GM18868 (cell line): Measurements from ENCODE around the gene AUP1.
"Not testable (repeated sequence)": the region's sequence is repeated elsewhere in the genome, so short reads cannot be mapped to it uniquely, and the experiment has no call there.

Source experiments
- ATAC-seq: cut with Tn5 transposase; IDR thresholded peaks from one replicate; pipeline ENCODE4 v1.9.1; 2021; ENCODE audit warnings: mild to moderate bottlenecking, moderate library complexity; ENCODE audit not compliant: unreplicated experiment

AUP1 gene

GRCh38 chr2:74529357-74530238 lies at the start of gene AUP1, which contains the start of gene HTRA2:
Gene AUP1, minus strand, starts transcription at chr2:74529706. Its CDS starts 77 bp downstream, at chr2:74529629.
Gene HTRA2, plus strand, starts transcription at chr2:74529933. Its CDS starts 74 bp downstream, at chr2:74530007.
- peak; percentile 79 for ATAC-seq

GRCh38 chr2:74578408-74578807 lies 48.9 kb upstream of the AUP1 start:
- peak; percentile 66 for ATAC-seq

DNA sequence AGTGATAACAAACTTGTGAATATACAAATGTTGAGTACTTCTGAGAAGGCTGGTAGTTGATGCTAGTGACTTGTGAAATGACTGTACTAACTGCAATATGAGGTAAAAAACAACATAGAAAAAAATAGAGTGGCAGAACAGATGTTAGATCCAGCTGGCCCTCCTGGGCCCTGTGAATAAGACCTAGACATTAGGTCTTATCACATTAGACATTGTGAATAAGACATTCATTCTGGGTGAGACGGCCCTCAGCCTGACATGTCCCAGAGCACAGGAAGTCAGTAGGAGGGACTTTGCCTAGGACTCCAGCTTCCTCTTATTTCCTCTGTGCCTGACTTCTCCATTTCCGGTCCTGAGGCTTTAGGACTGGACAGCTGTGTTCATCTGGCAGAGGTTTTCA lies 47.9 kb upstream of the AUP1 start:
- peak; percentile 43 for ATAC-seq

GRCh38 chr2:74576863-74577229 lies 47.3 kb upstream of the AUP1 start:
- ATAC-seq, result peak; percentile 16

- ATAC-seq, result no peak
These were observed 46.8 kb upstream of the AUP1 start for GRCh38 chr2:74576211-74576862.

GRCh38 chr2:74575320-74575719 lies 45.8 kb upstream of the AUP1 start:
- ATAC-seq, result no peak

- peak; percentile 43 for ATAC-seq
These were observed 44.4 kb upstream of the AUP1 start for GRCh38 chr2:74573747-74574562.

DNA sequence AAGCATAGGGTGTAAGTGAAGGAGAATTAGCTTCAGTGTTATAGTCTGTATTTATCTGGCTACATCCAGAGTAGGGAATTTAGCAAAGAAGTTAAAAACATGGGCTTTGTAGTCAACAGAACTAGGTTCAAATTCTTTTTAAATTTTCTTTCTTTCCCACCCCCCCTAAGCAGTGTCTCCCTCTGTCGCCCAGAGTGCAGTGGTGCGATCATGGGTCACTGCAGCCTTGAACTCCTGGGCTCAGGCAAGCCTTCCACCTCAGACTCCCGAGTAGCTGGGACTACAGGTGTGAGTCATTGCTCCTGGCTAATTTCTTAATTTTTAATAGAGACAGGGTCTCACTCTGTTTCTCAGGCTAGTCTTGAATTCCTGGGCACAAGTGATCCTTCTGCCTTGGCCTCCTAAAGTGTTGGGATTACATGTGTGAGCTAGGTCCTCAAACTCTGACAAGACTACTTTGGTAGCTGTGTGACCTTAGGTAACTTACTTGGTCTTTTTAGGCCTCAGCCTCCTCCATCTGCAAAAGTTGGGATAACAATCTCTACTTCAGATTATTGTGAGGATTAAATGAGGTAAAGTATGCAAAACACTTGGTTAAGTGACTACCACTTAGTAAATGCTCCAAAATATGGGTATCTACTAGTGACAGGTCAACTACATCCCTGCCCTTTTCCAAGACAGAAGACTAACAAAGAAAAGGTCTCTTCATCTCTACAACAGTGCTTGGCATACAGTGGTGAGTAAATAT lies 42.8 kb upstream of the AUP1 start:
- ATAC-seq, result no peak

DNA sequence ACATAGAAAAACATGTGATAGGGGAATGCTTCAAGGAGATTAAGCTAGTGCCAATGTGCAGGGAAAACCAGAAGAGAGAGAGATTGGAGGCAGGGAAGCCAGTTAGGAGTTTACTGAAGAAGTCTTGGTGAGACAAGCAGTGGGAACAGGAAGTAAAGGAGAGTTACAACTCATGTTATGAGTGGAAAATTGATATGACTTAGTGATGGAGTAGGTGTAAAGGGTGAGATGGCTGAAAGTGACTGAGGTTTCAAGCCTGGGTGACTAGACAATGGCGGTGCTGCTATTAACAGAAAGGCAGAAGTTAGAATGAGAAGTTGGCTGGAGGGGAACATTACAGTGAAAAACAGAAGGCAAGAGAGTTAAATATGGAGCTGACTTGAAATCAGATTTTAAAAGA lies 41.6 kb upstream of the AUP1 start:
- ATAC-seq, result peak; percentile 72

DNA sequence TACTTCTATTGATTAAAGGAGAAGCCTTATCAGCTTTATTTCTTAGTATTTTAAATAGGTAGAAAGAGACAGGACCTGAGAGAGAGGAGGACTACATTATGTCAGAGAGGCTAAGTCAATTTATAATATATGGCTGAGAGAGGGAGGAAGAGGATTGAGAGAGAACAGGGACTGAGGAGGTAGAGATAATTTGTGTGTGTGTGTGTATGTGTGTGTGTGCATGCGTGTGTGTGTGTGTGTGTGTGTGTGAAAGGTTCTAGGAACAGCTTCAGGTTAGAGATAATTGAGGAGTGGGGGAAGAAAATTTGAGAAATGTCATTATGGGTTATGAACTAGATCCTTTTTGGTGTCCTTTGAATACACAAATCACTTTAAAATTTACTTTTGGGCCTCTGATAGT lies 40.2 kb upstream of the AUP1 start:
- no peak for ATAC-seq

DNA sequence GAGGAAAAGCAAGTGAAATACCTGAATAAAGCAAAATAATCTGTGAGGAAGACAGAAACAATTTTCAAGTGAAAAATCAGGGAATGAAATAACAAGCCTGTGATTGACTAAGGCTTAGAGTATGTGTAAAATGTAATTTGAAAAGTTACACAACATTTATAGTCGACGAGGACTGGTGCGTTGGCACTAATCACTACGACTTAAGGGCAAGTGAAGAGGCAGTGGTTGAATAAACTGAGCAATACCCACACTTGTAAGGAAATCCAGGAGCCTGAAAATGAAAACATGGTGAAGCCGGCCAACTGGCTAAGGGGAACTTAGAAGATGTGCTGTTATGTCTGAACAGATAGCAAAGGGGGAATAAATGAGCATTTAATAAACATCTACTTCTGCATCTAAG lies 38.4 kb upstream of the AUP1 start:
- no peak for ATAC-seq

GRCh38 chr2:74566754-74567085 lies 37.2 kb upstream of the AUP1 start:
- no peak for ATAC-seq

- ATAC-seq, result no peak
These were observed 36.7 kb upstream of the AUP1 start for GRCh38 chr2:74566076-74566753.

DNA sequence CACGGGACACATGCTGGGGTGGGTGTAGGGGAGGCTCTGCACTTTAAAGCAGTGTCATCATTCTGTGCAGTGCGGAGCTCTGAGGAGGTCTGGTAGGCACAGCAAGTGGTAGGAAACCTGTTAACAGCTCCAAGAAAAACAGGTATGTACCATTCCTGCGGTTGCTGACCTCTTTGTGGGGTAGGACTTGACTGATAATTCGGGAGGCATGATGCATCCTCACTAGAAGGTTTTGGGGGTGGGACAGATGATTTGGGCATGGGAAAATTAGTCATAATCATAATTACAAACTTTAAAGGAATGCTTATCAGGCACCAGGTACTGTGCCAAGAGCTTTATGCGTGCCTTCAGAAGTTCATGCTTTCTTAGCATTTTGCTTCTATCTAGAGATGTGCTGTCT lies 34.7 kb upstream of the AUP1 start:
- no peak for ATAC-seq

- no peak for ATAC-seq
These were observed 32.7 kb upstream of the AUP1 start for GRCh38 chr2:74562126-74562775.

- ATAC-seq, result not testable (repeated sequence)
These were observed 31.5 kb upstream of the AUP1 start for GRCh38 chr2:74561022-74561421.

DNA sequence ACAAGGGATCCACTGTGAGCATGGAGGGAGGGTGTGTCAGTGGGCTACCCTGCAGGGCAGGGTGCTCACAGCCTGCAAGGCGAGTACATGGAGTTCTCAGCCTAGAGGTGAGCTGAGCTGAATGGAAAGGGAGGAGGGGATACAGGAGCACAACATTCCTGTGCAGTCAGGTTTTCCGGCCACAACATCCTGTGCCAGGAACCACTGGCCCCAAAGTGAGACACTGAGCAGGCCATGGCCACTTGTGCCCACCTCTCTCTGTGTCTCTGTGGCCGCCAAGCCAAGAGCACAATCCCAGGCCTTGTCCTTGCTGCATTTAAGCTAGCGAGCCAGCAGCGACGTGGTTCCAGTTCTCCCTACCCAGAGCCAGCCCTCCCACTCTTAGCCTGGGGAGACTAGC lies 31.1 kb upstream of the AUP1 start:
- no peak for ATAC-seq

- ATAC-seq, result no peak
These were observed 30.4 kb upstream of the AUP1 start for GRCh38 chr2:74559912-74560311.

- no peak for ATAC-seq
These were observed 29.1 kb upstream of the AUP1 start for GRCh38 chr2:74558284-74559230.
